Type B pancreatic cell (in vitro differentiated cells): ENCODE measurements around the gene TMEM89. TPM values are rescaled to one million over a fixed set of nuclear protein-coding genes. Genes with fewer than 3 reads are reported as not detected.

ENCODE experiments used
- DNase-seq: peaks from one replicate; pipeline ENCODE4 v3.0.0; 2021; ENCODE audit warnings: mixed read lengths; ENCODE audit not compliant: unreplicated experiment; ENCODE audit errors: extremely low spot score
- H3K27ac Mint-ChIP-seq: 2 replicates; pipeline ENCODE4 v1.8.0; 2021; ENCODE audit warnings: mild to moderate bottlenecking, mixed read lengths
- H3K27me3 Mint-ChIP-seq: 2 replicates; pipeline ENCODE4 v1.8.0; 2021; ENCODE audit warnings: mixed read lengths
- H3K36me3 Mint-ChIP-seq: 2 replicates; pipeline ENCODE4 v1.8.0; 2021; ENCODE audit warnings: mixed read lengths
- H3K4me1 Mint-ChIP-seq: one replicate; pipeline ENCODE4 v1.8.0; 2021; ENCODE audit warnings: mixed read lengths; ENCODE audit not compliant: unreplicated experiment
- H3K4me3 Mint-ChIP-seq: 2 replicates; pipeline ENCODE4 v1.8.0; 2021; ENCODE audit warnings: mild to moderate bottlenecking, mixed read lengths
- H3K9me3 Mint-ChIP-seq: 2 replicates; pipeline ENCODE4 v1.8.0; 2021; ENCODE audit warnings: mixed read lengths
- CTCF ChIP-seq: fragments of 200-600 bp; sonication (generic); conservative IDR thresholded peaks from 2 replicates; pipeline ENCODE4 v1.5.0; 2021; ENCODE audit warnings: antibody characterized with exemption, mild to moderate bottlenecking
- total RNA-seq: library from RNA; stranded (reverse); gene quantifications from 2 replicates; pipeline ENCODE4 v1.2.1, GENCODE V29; 2021; ENCODE audit warnings: low replicate concordance

Gene TMEM89
- total RNA-seq, 1 donor from 2014 or later: not detected

GRCh38 chr3:48581621-48582481, 39.7 kb downstream of the TMEM89 start:
- DNase-seq: no peak
- Mint-ChIP-seq H3K4me1 (no peaks in the 10 kb centered on the region), H3K4me3 (no peak overlapping the region), H3K9me3 (no peaks in the 10 kb centered on the region), H3K27ac (no peak overlapping the region), H3K27me3 (no peaks in the 10 kb centered on the region), H3K36me3 (no peaks in the 10 kb centered on the region)
- TF ChIP-seq CTCF: no peak

- no peaks in the 10 kb centered on the region for H3K36me3 Mint-ChIP-seq
- no peak for TF ChIP-seq CTCF
- H3K9me3 Mint-ChIP-seq: no peaks in the 10 kb centered on the region
- no peak overlapping the region for H3K4me3 Mint-ChIP-seq
- H3K27ac Mint-ChIP-seq: no peak overlapping the region
- no peaks in the 10 kb centered on the region for H3K4me1 Mint-ChIP-seq
- no peaks in the 10 kb centered on the region for H3K27me3 Mint-ChIP-seq
- DNase-seq: no peak
Measured at GRCh38 chr3:48576647-48577046, 44.9 kb downstream of the TMEM89 start.

DNA sequence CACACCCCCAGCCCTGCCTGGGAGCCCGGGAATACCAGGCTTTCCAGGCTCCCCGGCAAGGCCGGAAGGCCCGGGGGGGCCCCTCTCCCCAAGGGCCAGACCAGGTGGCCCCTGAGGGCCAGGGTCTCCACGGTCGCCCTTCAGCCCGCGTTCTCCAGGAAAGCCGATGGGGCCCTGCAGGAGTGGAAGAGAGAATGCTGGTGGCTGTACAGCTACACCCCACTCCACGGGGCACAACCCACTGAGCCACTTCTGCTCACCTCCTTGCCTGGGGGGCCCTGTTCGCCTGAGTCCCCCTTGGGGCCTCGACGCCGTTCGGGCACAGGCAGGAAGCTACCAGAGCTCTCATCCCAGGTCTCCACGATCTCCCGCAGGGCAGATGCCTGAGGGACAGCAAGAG, 46.2 kb downstream of the TMEM89 start:
- Mint-ChIP-seq H3K27ac (no peak overlapping the region), H3K36me3 (no peaks in the 10 kb centered on the region), H3K27me3 (no peaks in the 10 kb centered on the region), H3K4me1 (no peaks in the 10 kb centered on the region), H3K9me3 (no peaks in the 10 kb centered on the region), H3K4me3 (no peak overlapping the region)
- no peak for TF ChIP-seq CTCF
- DNase-seq: no peak

GRCh38 chr3:48573973-48574585, 47.5 kb downstream of the TMEM89 start:
- no peak for TF ChIP-seq CTCF
- Mint-ChIP-seq H3K4me3 (no peak overlapping the region), H3K27ac (no peak overlapping the region), H3K4me1 (no peaks in the 10 kb centered on the region), H3K36me3 (no peaks in the 10 kb centered on the region), H3K27me3 (no peaks in the 10 kb centered on the region), H3K9me3 (no peaks in the 10 kb centered on the region)
- DNase-seq: no peak

DNA sequence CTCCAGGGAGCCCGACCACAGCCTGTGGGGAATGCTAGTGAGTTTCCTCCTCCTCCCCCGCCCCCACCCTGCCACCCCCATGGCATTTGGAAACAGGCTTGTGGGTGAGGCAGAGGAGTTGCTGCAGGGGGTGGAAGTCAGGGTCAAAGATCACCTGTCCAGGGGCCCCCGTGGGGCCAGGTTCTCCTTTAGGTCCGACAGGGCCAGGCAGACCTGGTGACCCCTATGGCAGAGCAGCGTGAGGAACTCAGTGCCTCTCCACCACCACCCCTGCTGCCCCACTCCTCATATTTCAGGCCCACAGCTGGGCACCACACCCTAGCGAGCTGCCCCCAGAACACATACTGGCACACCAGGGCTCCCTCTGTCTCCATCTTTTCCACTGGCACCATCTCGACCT, 49.1 kb downstream of the TMEM89 start:
- no peak overlapping the region for H3K27ac Mint-ChIP-seq
- H3K4me3 Mint-ChIP-seq: no peak overlapping the region
- H3K36me3 Mint-ChIP-seq: no peaks in the 10 kb centered on the region
- H3K4me1 Mint-ChIP-seq: no peaks in the 10 kb centered on the region
- no peak for DNase-seq
- no peaks in the 10 kb centered on the region for H3K27me3 Mint-ChIP-seq
- TF ChIP-seq CTCF: no peak
- H3K9me3 Mint-ChIP-seq: no peaks in the 10 kb centered on the region
